PFSK-1 (cell line): ENCODE data around the gene CBX8.

Source experiments
- FOXP2 ChIP-seq: optimal IDR thresholded peaks from 2 replicates; pipeline ENCODE3; 2011; ENCODE audit warnings: borderline replicate concordance, control low read depth, inconsistent platforms; ENCODE audit not compliant: insufficient read depth; ENCODE audit errors: extremely low read length, extremely low read depth
- POLR2AphosphoS5 ChIP-seq: IDR thresholded peaks from 2 replicates; pipeline ENCODE4 v1.6.1; 2012; ENCODE audit warnings: low read depth, mild to moderate bottlenecking, control low read depth, low read length, moderate library complexity
- SIN3A ChIP-seq: IDR thresholded peaks from 2 replicates; pipeline ENCODE4 v1.6.1; 2012; ENCODE audit warnings: mild to moderate bottlenecking, low read length, moderate library complexity, borderline replicate concordance; ENCODE audit not compliant: insufficient read depth
- TAF1 ChIP-seq: IDR thresholded peaks from 2 replicates; pipeline ENCODE4 v1.6.1; 2012; ENCODE audit warnings: low read length, control low read depth, borderline replicate concordance; ENCODE audit not compliant: insufficient read depth
- TF ChIP-seq, protein P1 (sequence below), 2 experiments: IDR thresholded peaks; 2 replicates each; pipeline versions ENCODE4 v1.6.1 to v1.8.0; 2011 to 2012; ENCODE audit warnings: low read depth in 2 of 2, low read length in 2 of 2, control low read depth in 1 of 2, inconsistent platforms in 1 of 2, mild to moderate bottlenecking in 1 of 2, moderate library complexity in 1 of 2; ENCODE audit not compliant: insufficient read depth in 1 of 2

Gene CBX8

GRCh38 chr17:79829004-79829403 lies 32.1 kb upstream of the CBX8 start:
- TF ChIP-seq, protein P1, sequence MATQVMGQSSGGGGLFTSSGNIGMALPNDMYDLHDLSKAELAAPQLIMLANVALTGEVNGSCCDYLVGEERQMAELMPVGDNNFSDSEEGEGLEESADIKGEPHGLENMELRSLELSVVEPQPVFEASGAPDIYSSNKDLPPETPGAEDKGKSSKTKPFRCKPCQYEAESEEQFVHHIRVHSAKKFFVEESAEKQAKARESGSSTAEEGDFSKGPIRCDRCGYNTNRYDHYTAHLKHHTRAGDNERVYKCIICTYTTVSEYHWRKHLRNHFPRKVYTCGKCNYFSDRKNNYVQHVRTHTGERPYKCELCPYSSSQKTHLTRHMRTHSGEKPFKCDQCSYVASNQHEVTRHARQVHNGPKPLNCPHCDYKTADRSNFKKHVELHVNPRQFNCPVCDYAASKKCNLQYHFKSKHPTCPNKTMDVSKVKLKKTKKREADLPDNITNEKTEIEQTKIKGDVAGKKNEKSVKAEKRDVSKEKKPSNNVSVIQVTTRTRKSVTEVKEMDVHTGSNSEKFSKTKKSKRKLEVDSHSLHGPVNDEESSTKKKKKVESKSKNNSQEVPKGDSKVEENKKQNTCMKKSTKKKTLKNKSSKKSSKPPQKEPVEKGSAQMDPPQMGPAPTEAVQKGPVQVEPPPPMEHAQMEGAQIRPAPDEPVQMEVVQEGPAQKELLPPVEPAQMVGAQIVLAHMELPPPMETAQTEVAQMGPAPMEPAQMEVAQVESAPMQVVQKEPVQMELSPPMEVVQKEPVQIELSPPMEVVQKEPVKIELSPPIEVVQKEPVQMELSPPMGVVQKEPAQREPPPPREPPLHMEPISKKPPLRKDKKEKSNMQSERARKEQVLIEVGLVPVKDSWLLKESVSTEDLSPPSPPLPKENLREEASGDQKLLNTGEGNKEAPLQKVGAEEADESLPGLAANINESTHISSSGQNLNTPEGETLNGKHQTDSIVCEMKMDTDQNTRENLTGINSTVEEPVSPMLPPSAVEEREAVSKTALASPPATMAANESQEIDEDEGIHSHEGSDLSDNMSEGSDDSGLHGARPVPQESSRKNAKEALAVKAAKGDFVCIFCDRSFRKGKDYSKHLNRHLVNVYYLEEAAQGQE (IDR thresholded peaks at IDR 0.05; ENCODE audit: insufficient read depth in 1 of 2, low read depth in 2 of 2, low read length in 2 of 2): 0 out of 4 replicates have a peak, but pooled peaks of 1 of the 2 experiments have one; percentile 39
- TF ChIP-seq POLR2AphosphoS5: no peak
- TF ChIP-seq TAF1: no peak

DNA sequence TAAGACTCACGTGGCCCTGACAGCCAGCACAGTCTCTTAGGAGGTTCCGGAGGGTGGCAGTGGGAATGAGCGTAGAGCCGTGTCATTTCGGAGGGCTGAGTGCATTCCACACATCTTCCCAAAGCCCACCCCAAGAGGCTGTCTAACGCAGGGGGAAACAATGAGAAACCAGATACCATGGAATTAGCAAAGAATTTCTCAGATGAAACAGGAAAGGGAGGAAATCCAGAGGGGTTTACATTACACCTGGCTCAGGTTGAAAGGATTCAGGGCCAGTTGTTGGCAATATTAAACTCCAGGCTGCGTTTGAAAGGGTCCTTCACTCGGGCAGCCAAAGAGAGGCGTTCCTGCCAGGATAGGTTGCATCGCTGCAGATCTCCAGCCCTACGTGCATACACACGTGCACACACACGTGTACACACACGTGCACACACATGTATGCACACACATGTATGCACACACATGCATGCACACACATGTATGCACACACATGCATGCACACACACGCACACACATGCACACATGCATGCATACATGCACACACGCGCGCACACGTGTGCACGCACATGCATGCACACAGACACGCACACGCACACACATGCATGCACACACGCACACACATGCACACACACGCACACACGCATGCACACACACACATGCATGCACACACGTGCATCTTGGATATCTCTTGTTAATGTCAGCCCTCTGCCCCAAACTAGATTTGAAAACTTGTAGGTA lies 30.1 kb upstream of the CBX8 start:
- TF ChIP-seq POLR2AphosphoS5 (no peak), TAF1 (no peak), FOXP2 (no peak), SIN3A (no peak)
- TF ChIP-seq, protein P1 (IDR thresholded peaks at IDR 0.05; ENCODE audit: insufficient read depth in 1 of 2, low read depth in 2 of 2, low read length in 2 of 2): no peak

DNA sequence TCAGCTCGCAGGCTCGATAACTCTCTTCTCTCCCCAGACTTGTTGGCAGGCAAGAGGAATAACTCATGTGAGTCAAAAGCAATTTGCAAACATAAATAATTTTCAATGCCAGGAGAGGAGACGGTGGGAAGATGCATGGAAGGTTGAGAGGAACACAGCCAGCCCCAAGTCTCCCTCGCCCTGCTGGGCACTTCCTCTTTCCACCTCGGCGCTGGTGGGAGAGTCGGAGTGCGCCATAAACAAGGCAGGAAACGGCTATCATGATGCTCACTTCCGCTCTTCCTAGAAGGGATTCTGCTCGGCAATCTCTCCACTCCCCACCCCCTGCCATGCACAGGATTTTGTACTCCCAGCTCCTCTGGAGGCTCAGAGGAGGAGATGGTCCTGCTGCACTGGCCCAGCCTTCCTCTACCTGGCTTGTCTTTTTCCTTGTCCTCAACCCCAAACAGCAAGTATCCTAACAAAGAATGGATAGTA lies 29.4 kb upstream of the CBX8 start:
- TF ChIP-seq FOXP2 (peak; percentile 97), SIN3A (no peak), TAF1 (no peak)

- TF ChIP-seq FOXP2: no peak
- TF ChIP-seq, protein P1 (IDR thresholded peaks at IDR 0.05; ENCODE audit: insufficient read depth in 1 of 2, low read depth in 2 of 2, low read length in 2 of 2): no peak
- no peak for TF ChIP-seq SIN3A
- no peak for TF ChIP-seq TAF1
Observed at GRCh38 chr17:79825580-79825921, 28.7 kb upstream of the CBX8 start.

DNA sequence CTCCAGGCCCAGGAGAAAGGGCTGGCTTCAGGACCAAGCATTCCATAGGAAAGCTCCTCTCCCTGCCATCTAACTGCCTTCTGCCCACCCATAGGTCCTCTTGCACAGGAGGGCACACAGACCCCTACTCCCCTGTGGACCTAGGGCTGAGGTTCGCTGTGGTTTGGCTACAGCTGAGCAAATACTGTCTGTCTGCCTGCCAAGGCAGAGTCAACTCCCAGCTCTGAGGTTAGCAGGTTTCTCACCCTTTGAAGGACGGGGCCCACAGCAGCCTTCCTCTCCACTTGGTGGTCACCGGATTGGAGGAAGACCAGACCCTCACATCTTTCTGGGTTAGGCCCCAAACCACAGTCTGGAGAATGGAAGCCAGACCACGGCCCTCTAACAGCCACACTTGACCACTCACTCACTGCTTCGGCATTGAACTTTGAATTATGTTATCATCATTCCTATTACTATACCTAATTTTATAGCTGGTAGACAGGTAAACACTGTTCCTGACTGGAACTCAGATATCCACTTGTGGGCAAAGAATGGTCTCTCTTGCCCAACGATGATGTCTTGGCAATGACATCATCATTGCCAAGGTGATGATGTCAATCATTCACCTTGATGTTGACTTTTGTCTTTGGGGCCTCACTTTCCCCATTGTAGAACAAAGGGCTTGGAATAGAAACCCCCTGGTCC lies 28.2 kb upstream of the CBX8 start:
- no peak for TF ChIP-seq SIN3A
- no peak for TF ChIP-seq POLR2AphosphoS5
- TF ChIP-seq, protein P1 (IDR thresholded peaks at IDR 0.05; ENCODE audit: insufficient read depth in 1 of 2, low read depth in 2 of 2, low read length in 2 of 2): no peak
- TF ChIP-seq FOXP2: no peak
- TF ChIP-seq TAF1: no peak
